Lower leg skin (tissue), 3 donors: ENCODE measurements around the gene BCAS2.

Experiments used
- POLR2A ChIP-seq, 2 donors: fragments of 450-650 bp; IDR thresholded peaks; one replicate each; pipeline ENCODE4 v1.6.1; 2016 to 2017; ENCODE audit warnings: antibody characterized with exemption in 2 of 2, mild to moderate bottlenecking in 1 of 2, moderate library complexity in 1 of 2
- TF ChIP-seq, protein P1 (sequence below), 3 donors: fragments of 450-650 bp; IDR thresholded peaks; one replicate each; pipeline ENCODE4 v1.5.1; 2016; ENCODE audit warnings: antibody characterized with exemption in 3 of 3, mild to moderate bottlenecking in 3 of 3, moderate library complexity in 2 of 3

DNA sequence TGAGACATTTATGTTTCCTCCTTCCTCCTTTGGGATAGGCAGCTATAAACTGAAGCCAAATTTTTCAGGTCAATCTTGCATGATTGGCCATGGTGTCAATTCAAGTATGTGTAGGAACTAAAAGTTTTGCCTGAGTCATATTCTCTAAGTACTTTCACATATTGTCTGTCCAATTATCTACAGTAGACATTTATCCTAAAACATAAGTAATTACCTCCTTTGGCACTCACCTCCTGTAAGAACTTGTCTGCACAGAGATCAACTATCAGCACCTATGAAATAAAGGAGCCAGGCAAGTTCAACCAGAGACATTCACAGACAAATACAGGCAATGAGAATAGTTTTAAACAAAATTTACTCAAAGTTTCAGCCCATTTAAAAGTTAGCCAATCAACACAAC, 14.2 kb upstream of the BCAS2 start:
- TF ChIP-seq, protein P1, sequence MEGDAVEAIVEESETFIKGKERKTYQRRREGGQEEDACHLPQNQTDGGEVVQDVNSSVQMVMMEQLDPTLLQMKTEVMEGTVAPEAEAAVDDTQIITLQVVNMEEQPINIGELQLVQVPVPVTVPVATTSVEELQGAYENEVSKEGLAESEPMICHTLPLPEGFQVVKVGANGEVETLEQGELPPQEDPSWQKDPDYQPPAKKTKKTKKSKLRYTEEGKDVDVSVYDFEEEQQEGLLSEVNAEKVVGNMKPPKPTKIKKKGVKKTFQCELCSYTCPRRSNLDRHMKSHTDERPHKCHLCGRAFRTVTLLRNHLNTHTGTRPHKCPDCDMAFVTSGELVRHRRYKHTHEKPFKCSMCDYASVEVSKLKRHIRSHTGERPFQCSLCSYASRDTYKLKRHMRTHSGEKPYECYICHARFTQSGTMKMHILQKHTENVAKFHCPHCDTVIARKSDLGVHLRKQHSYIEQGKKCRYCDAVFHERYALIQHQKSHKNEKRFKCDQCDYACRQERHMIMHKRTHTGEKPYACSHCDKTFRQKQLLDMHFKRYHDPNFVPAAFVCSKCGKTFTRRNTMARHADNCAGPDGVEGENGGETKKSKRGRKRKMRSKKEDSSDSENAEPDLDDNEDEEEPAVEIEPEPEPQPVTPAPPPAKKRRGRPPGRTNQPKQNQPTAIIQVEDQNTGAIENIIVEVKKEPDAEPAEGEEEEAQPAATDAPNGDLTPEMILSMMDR (IDR thresholded peaks at IDR 0.05), result no peak
- no peak for TF ChIP-seq POLR2A (IDR thresholded peaks at IDR 0.05)
